HG02981 (cell line): ENCODE data around the gene DTD1.
"Not testable (repeated sequence)": the region's sequence is repeated elsewhere in the genome, so short reads cannot be mapped to it uniquely, and the experiment has no call there.

Source experiments
- ATAC-seq: cut with Tn5 transposase; IDR thresholded peaks from one replicate; pipeline ENCODE4 v1.9.1; 2021; ENCODE audit warnings: mild to moderate bottlenecking, moderate library complexity; ENCODE audit not compliant: unreplicated experiment

Gene DTD1

DNA sequence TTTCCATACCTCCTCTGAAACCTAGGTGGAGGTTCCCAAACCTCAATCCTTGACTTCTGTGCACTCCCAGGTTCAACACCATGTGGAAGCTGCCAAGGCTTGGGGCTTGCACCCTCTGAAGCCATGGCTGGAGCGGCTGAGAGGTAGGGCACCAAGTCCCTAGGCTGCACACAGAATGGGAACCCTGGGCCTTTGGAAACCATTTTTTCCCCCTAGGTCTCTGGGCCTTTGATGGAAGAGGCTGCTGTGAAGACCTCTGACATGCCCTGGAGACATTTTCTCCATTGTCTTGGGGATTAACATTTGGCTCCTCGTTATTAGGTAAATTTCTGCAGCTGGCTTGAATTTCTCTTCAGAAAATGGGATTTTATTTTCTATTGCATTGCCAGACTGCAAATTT is 199.2 kb downstream of the DTD1 start:
- ATAC-seq, result not testable (repeated sequence)

DNA sequence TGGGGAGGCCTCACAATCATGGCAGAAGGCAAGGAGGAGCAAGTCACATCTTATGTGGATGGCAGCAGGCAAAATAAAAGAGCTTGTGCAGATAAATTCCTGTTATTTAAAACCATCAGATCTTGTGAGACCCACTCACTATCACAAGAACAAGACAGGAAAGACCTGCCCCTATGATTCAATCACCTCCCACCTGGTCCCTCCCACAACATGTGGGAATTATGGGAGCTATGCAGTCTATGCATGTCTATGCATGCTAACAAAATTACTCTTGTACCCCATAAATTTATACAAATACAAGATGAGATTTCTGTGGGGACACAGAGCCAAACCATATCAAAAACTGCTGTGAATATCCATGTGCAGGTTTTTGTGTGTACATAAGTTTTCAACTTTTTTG is 200.2 kb downstream of the DTD1 start:
- ATAC-seq, result no peak

DNA sequence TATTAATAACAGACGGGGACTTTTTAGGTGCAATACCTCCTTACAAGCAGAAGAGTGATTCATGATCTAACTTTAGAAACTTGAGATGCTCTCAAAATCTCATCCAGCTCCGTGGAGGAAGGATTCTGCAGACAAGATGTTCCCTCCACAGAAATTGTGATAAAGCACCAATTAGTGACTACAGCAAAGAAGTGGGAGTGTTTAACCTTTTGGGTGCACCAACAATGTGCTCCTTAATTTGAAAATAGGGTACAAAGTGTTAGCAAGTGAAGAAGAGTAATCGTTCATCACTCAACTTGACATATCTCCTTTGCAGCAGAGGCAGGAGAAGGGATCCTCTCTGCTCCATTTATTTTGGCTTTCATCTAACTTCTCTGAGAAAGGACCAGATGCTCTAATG is 202.9 kb downstream of the DTD1 start:
- no peak for ATAC-seq

DNA sequence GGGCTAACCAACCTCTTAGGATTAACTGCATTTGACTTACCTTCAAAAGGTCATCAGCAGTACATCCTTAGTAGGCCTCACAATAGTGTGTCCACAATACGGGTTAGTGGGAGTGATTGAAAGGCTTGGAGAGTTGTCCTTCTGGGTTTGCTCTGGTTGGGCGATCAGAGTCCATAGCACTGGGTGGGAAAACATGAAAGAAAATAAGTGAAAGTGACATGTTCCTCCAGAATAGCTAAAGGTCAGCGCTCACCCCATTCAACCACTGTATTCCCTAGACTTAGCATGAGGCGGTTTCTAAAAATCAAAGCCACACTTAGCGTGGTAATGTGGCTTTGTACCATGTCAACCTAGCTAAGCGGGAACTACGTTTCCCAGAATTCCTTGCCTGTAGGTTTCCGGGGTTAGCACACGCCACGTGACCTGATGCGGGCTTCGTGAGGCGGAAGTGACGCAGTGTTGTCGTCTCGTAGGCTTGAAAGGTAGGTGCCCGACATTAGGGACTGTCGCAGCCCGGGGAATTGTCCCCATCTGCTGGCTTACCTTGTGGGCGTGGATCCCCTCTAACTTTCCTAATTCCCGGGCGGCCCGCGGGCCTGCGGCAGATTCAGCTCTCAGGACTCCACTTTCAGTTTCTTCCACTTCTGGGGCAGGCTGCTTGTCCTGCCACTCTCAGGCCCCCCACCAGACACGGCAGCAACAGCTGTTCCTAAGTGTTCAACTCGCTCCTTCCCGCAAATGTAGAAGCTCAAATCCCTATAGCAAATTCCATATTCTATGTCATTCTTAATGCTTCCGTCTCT is 206.0 kb downstream of the DTD1 start:
- ATAC-seq, result peak; percentile 99

DNA sequence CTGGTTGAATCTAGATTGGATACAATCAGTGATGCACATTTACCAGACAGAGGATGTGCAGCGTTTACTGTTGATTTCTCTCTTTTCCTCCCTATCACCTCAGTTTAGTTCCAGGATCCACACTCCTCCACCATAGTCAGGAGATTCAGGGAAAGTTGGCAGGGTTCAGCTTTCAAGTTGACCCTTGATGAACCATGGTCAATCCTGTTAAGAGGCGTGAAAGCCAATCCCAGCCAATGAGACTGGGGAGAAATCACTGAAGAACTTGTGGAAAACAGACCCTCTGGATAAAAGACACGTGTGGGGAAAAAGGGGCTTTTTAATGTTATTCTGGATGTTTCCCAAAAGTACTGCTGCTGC is 206.6 kb downstream of the DTD1 start:
- ATAC-seq, result no peak

DNA sequence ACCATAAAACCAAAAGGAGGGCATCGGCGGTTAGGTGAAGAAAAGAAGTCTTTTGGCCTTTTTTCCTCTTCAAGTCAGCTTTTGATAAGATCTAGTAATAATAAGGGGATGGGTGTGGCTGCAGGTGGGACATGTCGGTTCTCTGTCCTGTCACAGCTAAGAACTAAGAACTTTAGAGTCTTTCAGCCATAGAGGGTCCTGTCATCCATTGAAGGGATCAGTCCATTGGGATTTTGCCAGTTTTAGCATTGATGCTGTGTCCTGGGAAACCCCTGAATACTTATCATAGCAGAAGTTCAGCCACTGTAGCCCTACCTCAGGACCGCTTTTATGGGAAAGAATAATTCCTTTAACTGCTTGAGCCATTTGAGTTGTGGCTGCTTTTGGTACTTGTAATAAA is 207.5 kb downstream of the DTD1 start:
- ATAC-seq, result no peak

DNA sequence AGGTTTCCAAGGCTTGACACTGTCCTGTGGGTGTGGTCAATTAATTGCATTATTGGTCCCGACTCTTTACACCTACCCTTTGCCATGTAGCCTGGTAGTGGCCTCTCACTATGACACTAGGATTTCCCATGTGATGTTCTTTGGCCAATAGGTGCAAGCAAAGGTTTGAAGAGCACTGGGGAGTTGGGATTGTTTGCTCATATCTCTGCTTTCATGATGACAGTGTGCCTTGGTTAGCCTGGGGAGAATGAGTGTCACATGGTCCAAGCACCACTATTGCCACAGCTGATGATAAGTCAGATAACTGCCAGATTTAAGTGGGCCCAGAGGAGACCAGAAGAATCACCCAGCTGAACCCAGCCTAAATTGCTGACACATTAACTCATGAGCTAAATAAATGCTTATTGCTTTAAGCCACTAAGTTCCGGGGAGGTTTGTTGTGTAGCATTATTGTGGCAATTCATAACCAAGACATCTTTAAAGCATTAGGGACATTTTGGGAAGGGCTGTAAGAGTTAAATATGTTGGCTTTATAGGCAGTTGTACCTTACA is 208.5 kb downstream of the DTD1 start:
- no peak for ATAC-seq

DNA sequence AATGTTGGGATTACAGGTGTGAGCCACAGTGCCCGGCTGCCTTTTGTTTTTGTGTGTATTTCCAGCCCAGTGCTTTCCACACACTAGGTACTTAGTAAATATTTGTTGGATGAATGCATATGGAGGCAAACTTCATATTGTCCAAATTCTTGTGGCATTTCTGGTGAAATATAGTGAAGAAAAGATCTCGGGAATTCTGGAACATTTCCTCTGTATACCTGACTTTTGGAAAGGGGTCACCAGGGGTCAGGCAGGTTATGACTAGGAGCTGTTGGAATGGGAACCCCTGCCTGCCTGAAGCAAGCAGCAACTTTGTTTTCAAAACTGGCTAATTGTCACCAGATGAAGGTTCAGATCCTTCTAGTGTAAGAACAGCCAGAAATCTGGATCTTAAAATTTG is 213.7 kb downstream of the DTD1 start:
- no peak for ATAC-seq

DNA sequence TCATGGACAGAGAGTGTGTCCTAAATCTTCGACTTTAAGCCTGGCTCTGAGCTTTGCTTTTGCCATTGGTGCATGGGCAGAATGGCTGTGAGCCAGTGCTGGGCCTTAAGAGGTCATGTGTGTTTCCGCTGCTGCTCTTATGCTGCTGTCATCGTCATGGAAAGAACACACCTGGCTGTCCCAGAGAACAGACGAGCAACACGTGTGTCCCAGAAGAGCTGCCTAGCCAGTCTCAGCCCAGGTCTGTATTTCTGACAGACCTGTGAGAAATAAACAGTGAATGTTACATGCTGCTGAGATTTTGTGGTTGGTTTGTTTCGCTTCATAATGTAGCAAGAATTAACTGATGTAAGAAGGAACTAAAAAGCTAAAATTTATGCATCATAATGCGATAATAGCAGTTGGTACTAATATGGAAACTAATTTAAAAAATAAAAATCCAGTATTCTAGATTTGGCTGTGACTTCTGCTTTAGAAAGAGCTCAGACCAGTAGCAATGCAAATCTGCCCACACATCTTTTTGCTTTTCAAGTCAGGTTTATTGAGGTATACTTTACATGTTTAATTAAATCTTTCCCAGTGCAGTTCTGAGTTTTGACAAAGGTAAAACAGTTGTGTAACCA is 214.3 kb downstream of the DTD1 start:
- ATAC-seq, result no peak

DNA sequence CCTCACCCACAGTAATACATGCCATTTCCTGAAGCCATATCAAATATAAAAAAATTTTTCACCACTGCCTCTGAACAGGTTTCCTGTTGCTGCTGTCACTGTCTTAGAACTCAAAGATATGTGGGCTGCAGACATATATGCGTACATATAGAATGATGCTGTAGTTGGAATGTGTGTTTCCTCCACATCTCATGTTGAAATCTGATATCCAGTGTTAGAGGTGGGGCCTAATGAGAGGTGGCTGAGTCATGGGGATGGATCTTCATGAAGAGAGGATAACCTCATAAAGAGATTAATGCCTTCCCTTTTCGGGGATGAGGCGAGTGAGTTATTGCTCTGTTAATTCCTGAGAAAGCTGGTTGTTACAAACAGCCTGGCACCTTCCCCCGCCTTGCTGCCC is 218.0 kb downstream of the DTD1 start:
- no peak for ATAC-seq

DNA sequence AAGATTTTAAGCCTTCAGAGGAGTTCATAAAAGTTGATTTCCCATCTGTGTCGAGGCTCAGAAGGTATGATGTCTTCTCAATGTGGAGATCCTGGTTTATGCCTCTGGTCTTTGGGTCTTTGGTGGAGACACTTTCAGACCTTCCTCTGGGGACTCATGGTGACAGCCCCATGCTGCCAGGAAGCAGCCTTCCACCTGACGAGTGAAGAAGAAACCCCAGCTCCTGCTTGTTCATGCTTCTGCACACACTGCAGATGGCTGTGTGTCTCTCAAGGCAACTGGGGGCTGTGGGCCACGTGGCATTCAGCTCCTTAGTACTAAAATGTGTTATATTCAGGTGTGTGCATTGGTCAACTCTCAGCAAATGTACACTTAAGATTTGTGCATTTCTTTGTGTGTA is 220.9 kb downstream of the DTD1 start:
- no peak for ATAC-seq

DNA sequence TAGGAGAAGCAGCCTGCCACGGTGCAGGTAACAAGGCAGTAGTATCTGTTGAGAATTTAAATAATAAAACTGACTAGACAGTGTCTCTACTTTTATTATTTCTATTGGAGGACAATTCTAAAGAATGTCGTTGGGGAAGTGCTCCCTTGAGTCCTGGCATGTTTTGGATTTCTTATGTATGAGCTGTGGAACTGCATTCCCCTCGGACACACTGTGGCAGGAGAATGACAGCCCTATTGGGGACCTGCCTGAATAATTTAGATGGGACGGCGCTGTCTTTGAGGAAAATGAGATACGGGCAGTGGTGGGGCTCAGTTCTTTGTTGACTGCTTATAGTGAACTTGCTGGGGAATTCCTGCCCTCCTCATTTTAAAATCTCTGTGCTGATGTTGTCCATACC is 223.3 kb downstream of the DTD1 start:
- ATAC-seq, result no peak

DNA sequence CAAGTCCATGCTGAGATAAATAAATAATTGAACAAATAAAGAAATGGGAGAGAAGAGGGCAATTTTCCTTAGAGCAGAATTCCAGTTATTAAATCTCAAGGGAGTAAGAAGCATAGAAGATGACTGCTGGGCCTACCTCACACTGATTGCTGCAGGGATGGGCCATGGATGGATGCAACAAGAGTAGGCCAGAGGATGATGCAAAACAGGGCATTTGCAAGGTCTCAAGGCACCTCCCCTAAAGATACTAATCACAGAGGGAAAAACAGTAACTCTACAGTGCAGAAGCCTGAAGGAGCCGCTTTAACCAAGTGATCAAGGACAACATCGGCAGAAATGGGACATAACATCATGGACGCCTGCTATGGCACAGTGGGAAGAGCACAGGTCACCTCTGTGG is 224.1 kb downstream of the DTD1 start:
- ATAC-seq, result no peak

DNA sequence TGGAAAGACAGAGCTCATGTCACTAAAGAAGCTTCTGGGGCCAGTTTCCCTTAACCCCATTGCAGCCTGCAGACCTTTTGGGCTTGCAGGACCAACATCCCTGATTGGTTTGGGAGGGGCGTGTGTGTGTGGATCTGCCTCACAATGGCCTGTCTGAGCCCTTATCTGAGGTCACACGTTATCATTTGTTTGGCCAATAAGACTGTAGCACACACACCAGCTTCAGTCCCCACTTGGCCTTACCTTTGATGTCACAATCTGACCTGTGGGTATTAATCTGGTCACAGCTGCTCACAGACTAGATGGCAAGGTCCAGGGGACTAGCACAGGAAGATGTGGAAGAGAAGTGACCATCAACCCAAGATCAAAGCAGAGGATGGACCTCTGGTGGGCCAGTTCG is 225.6 kb downstream of the DTD1 start, which contains the start of gene SCP2D1:
SCP2D1 (plus strand) TSS at position 301 of the 400 bp plus-strand sequence; CDS start at position 334, 33 bp downstream.
- no peak for ATAC-seq

DNA sequence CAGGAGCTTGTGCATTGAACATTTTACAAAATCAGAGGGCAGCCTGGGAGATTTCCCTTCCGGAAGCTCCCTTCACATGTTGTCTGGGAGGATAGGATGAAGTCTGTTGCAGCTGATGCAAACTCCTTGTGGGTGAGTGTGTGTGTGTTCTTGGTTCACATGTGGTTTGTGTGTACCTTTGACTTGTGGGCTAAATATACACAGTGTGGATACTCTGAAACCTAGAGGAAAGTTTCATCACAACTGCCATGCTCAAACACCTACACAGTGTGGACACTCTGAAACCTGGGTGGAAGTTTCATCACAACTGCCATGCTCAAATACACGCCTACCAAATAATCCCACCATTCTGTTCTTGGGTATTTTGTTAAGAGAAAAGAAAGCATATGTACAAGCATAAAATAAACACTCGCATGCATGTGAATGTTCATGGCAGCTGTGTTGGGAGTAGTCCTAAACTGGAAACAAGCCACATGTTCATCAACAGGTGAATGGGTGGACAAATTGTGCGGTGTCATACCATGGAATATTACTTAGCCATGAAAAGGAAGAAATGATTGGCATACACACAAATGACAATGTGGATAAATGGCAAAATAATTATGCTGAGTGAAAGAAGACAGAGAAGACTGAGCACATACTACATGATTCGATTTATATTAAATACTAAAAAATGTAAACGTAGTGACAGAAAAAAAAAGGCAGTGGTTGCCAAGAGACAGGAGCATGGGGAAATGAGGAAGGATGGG is 227.5 kb downstream of the DTD1 start:
- ATAC-seq, result no peak
